GM13977 (cell line): ENCODE results near the gene SIGLEC11.

Experiments
- DNase-seq: peaks from one replicate; pipeline ENCODE4 v3.0.0; 2012; ENCODE audit warnings: low spot score
- CTCF ChIP-seq: IDR thresholded peaks from 2 replicates; pipeline ENCODE4 v1.5.1; 2012; ENCODE audit warnings: mild to moderate bottlenecking, control low read depth; ENCODE audit not compliant: insufficient read depth; ENCODE audit errors: extremely low read depth, missing control alignments
- in situ Hi-C: fragments of 300-500 bp; cut with MboI; formaldehyde crosslinking; loops from one replicate; pipeline ENCODE4 v1.12.0; 2022; ENCODE audit warnings: low sequenced_read_pairs, low pct_unique_long_range_greater_than_20kb, mixed read lengths, inconsistent platforms; ENCODE audit not compliant: unreplicated experiment

The SIGLEC11 gene

GRCh38 chr19:49956115-49956495, 4.9 kb downstream of the SIGLEC11 start:
- TF ChIP-seq CTCF = no peak
- no peak for DNase-seq
- in situ Hi-C loops = no loop called here

- in situ Hi-C loops = no loop called here
- DNase-seq = no peak
- no peak for TF ChIP-seq CTCF
These were observed 6.0 kb downstream of the SIGLEC11 start for GRCh38 chr19:49954933-49955332.

GRCh38 chr19:49954092-49954829, 6.7 kb downstream of the SIGLEC11 start:
- no peak for TF ChIP-seq CTCF
- in situ Hi-C loops = no loop called here
- DNase-seq = no peak

- DNase-seq = no peak
- in situ Hi-C loops = no loop called here
- no peak for TF ChIP-seq CTCF
These were observed 7.6 kb downstream of the SIGLEC11 start for GRCh38 chr19:49953416-49953815.

GRCh38 chr19:49952906-49953305, 8.1 kb downstream of the SIGLEC11 start:
- no peak for TF ChIP-seq CTCF
- no peak for DNase-seq
- in situ Hi-C loops = no loop called here

GRCh38 chr19:49952479-49952836, 8.5 kb downstream of the SIGLEC11 start:
- in situ Hi-C loops = no loop called here
- no peak for TF ChIP-seq CTCF
- DNase-seq = no peak
